Trophoblast cell (in vitro differentiated cells and primary cell): ENCODE data around the gene HS3ST2.

ENCODE experiments used
- DNase-seq, 2 donors: peaks; one replicate each; pipeline ENCODE4 v3.0.0-alpha.2; 2016
- H2AFZ ChIP-seq: 2 replicates; pipeline ENCODE4 v1.6.1; 2013; ENCODE audit warnings: low read length, moderate library complexity, mild to moderate bottlenecking; ENCODE audit not compliant: insufficient read depth, poor library complexity
- H2AK5ac ChIP-seq: 2 replicates; pipeline ENCODE4 v1.6.1; 2013; ENCODE audit warnings: mild to moderate bottlenecking, low read length
- H2BK120ac ChIP-seq: 2 replicates; pipeline ENCODE4 v1.6.1; 2013; ENCODE audit warnings: low read length, mild to moderate bottlenecking, moderate library complexity; ENCODE audit not compliant: insufficient read depth, poor library complexity
- H2BK12ac ChIP-seq: 2 replicates; pipeline ENCODE4 v1.6.1; 2013; ENCODE audit warnings: mild to moderate bottlenecking, low read length, moderate library complexity
- H2BK5ac ChIP-seq: 2 replicates; pipeline ENCODE4 v1.6.1; 2013; ENCODE audit warnings: low read length, low read depth, moderate library complexity, mild to moderate bottlenecking; ENCODE audit not compliant: poor library complexity
- H3K14ac ChIP-seq: 2 replicates; pipeline ENCODE4 v1.6.1; 2013; ENCODE audit warnings: mild to moderate bottlenecking, low read length
- H3K18ac ChIP-seq: 2 replicates; pipeline ENCODE4 v1.6.1; 2013; ENCODE audit warnings: mild to moderate bottlenecking, low read length
- H3K23ac ChIP-seq: 2 replicates; pipeline ENCODE4 v1.6.1; 2013; ENCODE audit warnings: low read length
- H3K27ac ChIP-seq: 2 replicates; pipeline ENCODE4 v1.5.1; 2013; ENCODE audit warnings: low read depth, mild to moderate bottlenecking, inconsistent platforms, low read length, moderate library complexity
- H3K27me3 ChIP-seq: 2 replicates; pipeline ENCODE4 v1.6.1; 2013; ENCODE audit warnings: inconsistent platforms, mild to moderate bottlenecking, low read length, moderate library complexity; ENCODE audit not compliant: insufficient read depth
- H3K36me3 ChIP-seq, 2 experiments: 1 replicate in 1 of 2; 2 replicates in 1 of 2; pipeline ENCODE4 v1.6.1; 2013; ENCODE audit warnings: low read length in 2 of 2, mild to moderate bottlenecking in 2 of 2, moderate library complexity in 1 of 2; ENCODE audit not compliant: insufficient read depth in 2 of 2, control insufficient read depth in 1 of 2
- H3K4ac ChIP-seq: 2 replicates; pipeline ENCODE4 v1.6.1; 2013; ENCODE audit warnings: low read depth, mild to moderate bottlenecking, low read length, moderate library complexity
- H3K4me1 ChIP-seq, 2 experiments: 1 replicate in 1 of 2; 2 replicates in 1 of 2; pipeline ENCODE4 v1.6.1; 2013; ENCODE audit warnings: low read length in 2 of 2, mild to moderate bottlenecking in 2 of 2, moderate library complexity in 1 of 2; ENCODE audit not compliant: insufficient read depth in 2 of 2, control insufficient read depth in 1 of 2
- H3K4me2 ChIP-seq: 2 replicates; pipeline ENCODE4 v1.6.1; 2013; ENCODE audit warnings: inconsistent platforms, mild to moderate bottlenecking, low read length, moderate library complexity
- H3K4me3 ChIP-seq: 2 replicates; pipeline ENCODE4 v1.5.1; 2013; ENCODE audit warnings: mild to moderate bottlenecking, low read depth, low read length, inconsistent platforms
- H3K79me1 ChIP-seq: one replicate; pipeline ENCODE4 v1.6.1; 2013; ENCODE audit warnings: low read length
- H3K79me2 ChIP-seq: 2 replicates; pipeline ENCODE4 v1.6.1; 2013; ENCODE audit warnings: low read length, mild to moderate bottlenecking; ENCODE audit not compliant: control insufficient read depth, insufficient read depth, poor library complexity
- H3K9ac ChIP-seq: 2 replicates; pipeline ENCODE4 v1.6.1; 2013; ENCODE audit warnings: mild to moderate bottlenecking, low read length
- H3K9me3 ChIP-seq: 2 replicates; pipeline ENCODE4 v1.6.1; 2013; ENCODE audit warnings: low read depth, mild to moderate bottlenecking, control low read depth, inconsistent platforms, low read length; ENCODE audit not compliant: insufficient read depth
- H4K12ac ChIP-seq: 2 replicates; pipeline ENCODE4 v1.6.1; 2013; ENCODE audit warnings: low read depth, mild to moderate bottlenecking, low read length, moderate library complexity
- H4K8ac ChIP-seq: 2 replicates; pipeline ENCODE4 v1.6.1; 2013; ENCODE audit warnings: low read depth, mild to moderate bottlenecking, low read length, moderate library complexity
- H4K91ac ChIP-seq: one replicate; pipeline ENCODE4 v1.6.1; 2013; ENCODE audit warnings: low read depth, mild to moderate bottlenecking, low read length, moderate library complexity
- WGBS: extraction: QIAGEN DNeasy Blood & Tissue Kit; methylation state at CpG from one replicate; pipeline ENCODE4 v1.1.7; 2013; ENCODE audit warnings: missing lambda C conversion rate; ENCODE audit not compliant: insufficient read length, insufficient coverage; ENCODE audit errors: extremely low coverage; 5-methylcytosine and 5-hydroxymethylcytosine counted together

Gene HS3ST2

GRCh38 chr16:22843856-22844255, 29.9 kb downstream of the HS3ST2 start:
- H2AK5ac ChIP-seq: no peak overlapping the region
- no peak overlapping the region for H4K91ac ChIP-seq
- no peak overlapping the region for H3K4ac ChIP-seq
- H3K79me1 ChIP-seq: no peaks in the 10 kb centered on the region
- H2BK5ac ChIP-seq: no peak overlapping the region
- H3K79me2 ChIP-seq: no peaks in the 10 kb centered on the region
- H3K27me3 ChIP-seq: no peaks in the 10 kb centered on the region
- H3K36me3 ChIP-seq: no peaks in the 10 kb centered on the region
- H2AFZ ChIP-seq: no peak overlapping the region
- no peak overlapping the region for H3K14ac ChIP-seq
- H3K4me1 ChIP-seq: no peaks in the 10 kb centered on the region
- H4K12ac ChIP-seq: no peak overlapping the region
- H4K8ac ChIP-seq: no peak overlapping the region
- H3K4me3 ChIP-seq: no peak overlapping the region
- H3K4me2 ChIP-seq: no peak overlapping the region
- no peak overlapping the region for H2BK12ac ChIP-seq
- H3K9ac ChIP-seq: no peak overlapping the region
- no peak overlapping the region for H2BK120ac ChIP-seq
- H3K9me3 ChIP-seq: no peaks in the 10 kb centered on the region
- no peak overlapping the region for H3K23ac ChIP-seq
- no peak overlapping the region for H3K18ac ChIP-seq
- no peak overlapping the region for H3K27ac ChIP-seq
- no CpG with 5 or more reads among the region's 2 CpGs for WGBS
- no peak for DNase-seq

- Histone ChIP-seq H3K4me3 (no peak overlapping the region), H3K4me1 (no peaks in the 10 kb centered on the region), H3K79me2 (no peaks in the 10 kb centered on the region), H3K4ac (no peak overlapping the region), H3K14ac (no peak overlapping the region), H3K36me3 (no peaks in the 10 kb centered on the region), H3K23ac (no peak overlapping the region), H2BK5ac (no peak overlapping the region), H4K12ac (no peak overlapping the region), H4K91ac (no peak overlapping the region), H3K27ac (no peak overlapping the region), H2BK12ac (no peak overlapping the region), H3K9ac (no peak overlapping the region), H2AFZ (no peak overlapping the region), H2AK5ac (no peak overlapping the region), H2BK120ac (no peak overlapping the region), H4K8ac (no peak overlapping the region), H3K27me3 (no peaks in the 10 kb centered on the region), H3K9me3 (no peaks in the 10 kb centered on the region), H3K4me2 (no peak overlapping the region), H3K18ac (no peak overlapping the region), H3K79me1 (no peaks in the 10 kb centered on the region)
- WGBS: no CpG with 5 or more reads among the region's 3 CpGs
- DNase-seq: no peak
Observed at GRCh38 chr16:22844416-22844815, 30.5 kb downstream of the HS3ST2 start.

- no peak overlapping the region for H2AFZ ChIP-seq
- no peak overlapping the region for H4K8ac ChIP-seq
- no peak overlapping the region for H3K27ac ChIP-seq
- no peaks in the 10 kb centered on the region for H3K4me1 ChIP-seq
- WGBS: no CpG with 5 or more reads among the region's 3 CpGs
- H2BK120ac ChIP-seq: no peak overlapping the region
- no peak overlapping the region for H3K4me3 ChIP-seq
- no peak overlapping the region for H3K4ac ChIP-seq
- H3K9ac ChIP-seq: no peak overlapping the region
- H4K91ac ChIP-seq: no peak overlapping the region
- no peaks in the 10 kb centered on the region for H3K79me1 ChIP-seq
- no peak overlapping the region for H3K4me2 ChIP-seq
- H3K36me3 ChIP-seq: no peaks in the 10 kb centered on the region
- no peak overlapping the region for H2BK5ac ChIP-seq
- no peaks in the 10 kb centered on the region for H3K9me3 ChIP-seq
- no peak overlapping the region for H2AK5ac ChIP-seq
- H2BK12ac ChIP-seq: no peak overlapping the region
- H3K14ac ChIP-seq: no peak overlapping the region
- no peak overlapping the region for H4K12ac ChIP-seq
- H3K18ac ChIP-seq: no peak overlapping the region
- DNase-seq: no peak
- H3K23ac ChIP-seq: no peak overlapping the region
- no peaks in the 10 kb centered on the region for H3K27me3 ChIP-seq
- no peaks in the 10 kb centered on the region for H3K79me2 ChIP-seq
Observed at GRCh38 chr16:22847100-22847499, 33.1 kb downstream of the HS3ST2 start.

GRCh38 chr16:22847690-22848089, 33.7 kb downstream of the HS3ST2 start:
- no peaks in the 10 kb centered on the region for H3K4me1 ChIP-seq
- no peak overlapping the region for H3K9ac ChIP-seq
- H4K8ac ChIP-seq: no peak overlapping the region
- no peaks in the 10 kb centered on the region for H3K79me2 ChIP-seq
- no peak overlapping the region for H2BK5ac ChIP-seq
- no peaks in the 10 kb centered on the region for H3K27me3 ChIP-seq
- H3K9me3 ChIP-seq: no peaks in the 10 kb centered on the region
- no peak overlapping the region for H3K27ac ChIP-seq
- no peaks in the 10 kb centered on the region for H3K79me1 ChIP-seq
- H3K14ac ChIP-seq: no peak overlapping the region
- DNase-seq: no peak
- no peak overlapping the region for H3K4me2 ChIP-seq
- no peak overlapping the region for H2AFZ ChIP-seq
- WGBS: 100% methylated on average over 1 of the region's 2 CpGs
- no peak overlapping the region for H3K4me3 ChIP-seq
- no peak overlapping the region for H3K23ac ChIP-seq
- no peak overlapping the region for H3K4ac ChIP-seq
- no peak overlapping the region for H4K91ac ChIP-seq
- no peak overlapping the region for H2BK12ac ChIP-seq
- no peaks in the 10 kb centered on the region for H3K36me3 ChIP-seq
- H3K18ac ChIP-seq: no peak overlapping the region
- no peak overlapping the region for H2AK5ac ChIP-seq
- no peak overlapping the region for H2BK120ac ChIP-seq
- H4K12ac ChIP-seq: no peak overlapping the region
